IPS DF 6.9 (cell line): ENCODE results near the gene RBM20.
"Not testable (repeated sequence)": the region's sequence is repeated elsewhere in the genome, so short reads cannot be mapped to it uniquely, and the experiment has no call there.

ENCODE experiments used
- DNase-seq: peaks from one replicate; pipeline ENCODE4 v3.0.0-alpha.2; 2013; ENCODE audit warnings: low read depth, low spot score
- H3K27ac ChIP-seq: one replicate; pipeline ENCODE4 v1.5.1; 2013; ENCODE audit warnings: low read length, control low read depth
- H3K27me3 ChIP-seq: 2 replicates; pipeline ENCODE4 v1.6.1; 2013; ENCODE audit warnings: mild to moderate bottlenecking, low read length; ENCODE audit not compliant: control insufficient read depth, insufficient read depth
- H3K36me3 ChIP-seq: 2 replicates; pipeline ENCODE4 v1.6.1; 2013; ENCODE audit warnings: low read length; ENCODE audit not compliant: control insufficient read depth, insufficient read depth
- H3K4me1 ChIP-seq: 2 replicates; pipeline ENCODE4 v1.6.1; 2013; ENCODE audit warnings: low read length; ENCODE audit not compliant: control insufficient read depth, insufficient read depth
- H3K4me3 ChIP-seq: 2 replicates; pipeline ENCODE4 v1.5.1; 2013; ENCODE audit warnings: mild to moderate bottlenecking, low read length
- H3K9me3 ChIP-seq: 2 replicates; pipeline ENCODE4 v1.6.1; 2013; ENCODE audit warnings: low read length, inconsistent platforms; ENCODE audit not compliant: control insufficient read depth, insufficient read depth
- WGBS: extraction: QIAGEN DNeasy Blood & Tissue Kit; methylation state at CpG from one replicate; pipeline ENCODE4 v1.1.7; 2013; ENCODE audit warnings: mixed read lengths, missing lambda C conversion rate; ENCODE audit not compliant: insufficient read length, insufficient coverage; 5-methylcytosine and 5-hydroxymethylcytosine counted together

RBM20 gene

GRCh38 chr10:110704906-110705476 is 60.9 kb downstream of the RBM20 start:
- H3K27me3 ChIP-seq = no peaks in the 10 kb centered on the region
- no peaks in the 10 kb centered on the region for H3K9me3 ChIP-seq
- no peaks in the 10 kb centered on the region for H3K36me3 ChIP-seq
- WGBS = no CpG with 5 or more reads among the region's 5 CpGs
- H3K27ac ChIP-seq = no peak overlapping the region
- no peak overlapping the region for H3K4me3 ChIP-seq
- no peak for DNase-seq
- H3K4me1 ChIP-seq = peaks cover 10% of the 10 kb centered on the region; the same call in 1 of the 2 replicates

- H3K4me1 ChIP-seq = peaks cover 10% of the 10 kb centered on the region; the same call in 1 of the 2 replicates
- not testable (repeated sequence) for H3K27ac ChIP-seq, DNase-seq, H3K9me3 ChIP-seq, H3K4me3 ChIP-seq, H3K36me3 ChIP-seq, H3K27me3 ChIP-seq
- no CpG with 5 or more reads among the region's 4 CpGs for WGBS
These were observed 61.5 kb downstream of the RBM20 start for GRCh38 chr10:110705596-110705995.

GRCh38 chr10:110706690-110707098 is 62.6 kb downstream of the RBM20 start:
- H3K27ac ChIP-seq = no peak overlapping the region
- H3K36me3 ChIP-seq = no peaks in the 10 kb centered on the region
- H3K4me1 ChIP-seq = peaks cover 9% of the 10 kb centered on the region; the same call in 1 of the 2 replicates
- no CpG with 5 or more reads among the region's 5 CpGs for WGBS
- no peak overlapping the region for H3K4me3 ChIP-seq
- no peaks in the 10 kb centered on the region for H3K27me3 ChIP-seq
- no peak for DNase-seq
- H3K9me3 ChIP-seq = no peaks in the 10 kb centered on the region

GRCh38 chr10:110708776-110709443 is 64.8 kb downstream of the RBM20 start:
- no CpG with 5 or more reads among the region's 8 CpGs for WGBS
- DNase-seq = no peak
- peaks cover 4% of the 10 kb centered on the region; the same call in 1 of the 2 replicates for H3K4me1 ChIP-seq

GRCh38 chr10:110709444-110709828 is 65.3 kb downstream of the RBM20 start:
- WGBS = no CpG with 5 or more reads among the region's 3 CpGs

More at GRCh38 chr10:110708776-110709443, 64.8 kb downstream of the RBM20 start:
- Histone ChIP-seq H3K27me3 (no peaks in the 10 kb centered on the region), H3K27ac (no peak overlapping the region), H3K9me3 (no peaks in the 10 kb centered on the region), H3K36me3 (no peaks in the 10 kb centered on the region), H3K4me3 (no peak overlapping the region)

GRCh38 chr10:110709964-110710587 is 65.9 kb downstream of the RBM20 start:
- Histone ChIP-seq H3K9me3 (no peaks in the 10 kb centered on the region), H3K4me3 (no peak overlapping the region), H3K27me3 (no peaks in the 10 kb centered on the region), H3K36me3 (no peaks in the 10 kb centered on the region), H3K4me1 (peaks cover 4% of the 10 kb centered on the region; the same call in 1 of the 2 replicates), H3K27ac (no peak overlapping the region)
- no CpG with 5 or more reads among the region's 10 CpGs for WGBS
- DNase-seq = no peak

More at GRCh38 chr10:110709444-110709828, 65.3 kb downstream of the RBM20 start:
- Histone ChIP-seq H3K27me3 (no peaks in the 10 kb centered on the region), H3K4me3 (no peak overlapping the region), H3K4me1 (peaks cover 4% of the 10 kb centered on the region; the same call in 1 of the 2 replicates), H3K36me3 (no peaks in the 10 kb centered on the region), H3K27ac (no peak overlapping the region), H3K9me3 (no peaks in the 10 kb centered on the region)
- no peak for DNase-seq

- DNase-seq = no peak
- no peak overlapping the region for H3K4me3 ChIP-seq
- H3K27me3 ChIP-seq = no peaks in the 10 kb centered on the region
- H3K36me3 ChIP-seq = no peaks in the 10 kb centered on the region
- WGBS = no CpG with 5 or more reads among the region's 5 CpGs
- H3K9me3 ChIP-seq = no peaks in the 10 kb centered on the region
- no peak overlapping the region for H3K27ac ChIP-seq
- peaks cover 4% of the 10 kb centered on the region; the same call in 1 of the 2 replicates for H3K4me1 ChIP-seq
These were observed 66.5 kb downstream of the RBM20 start for GRCh38 chr10:110710621-110711020.

GRCh38 chr10:110711382-110711781 is 67.2 kb downstream of the RBM20 start:
- Histone ChIP-seq H3K27me3 (no peaks in the 10 kb centered on the region), H3K4me1 (peaks cover 3% of the 10 kb centered on the region; the same call in 1 of the 2 replicates), H3K27ac (no peak overlapping the region), H3K36me3 (no peaks in the 10 kb centered on the region), H3K4me3 (no peak overlapping the region), H3K9me3 (no peaks in the 10 kb centered on the region)
- WGBS = no CpG with 5 or more reads among the region's 4 CpGs
- DNase-seq = no peak

- Histone ChIP-seq H3K27me3 (no peaks in the 10 kb centered on the region), H3K4me1 (no peaks in the 10 kb centered on the region), H3K4me3 (no peak overlapping the region), H3K36me3 (no peaks in the 10 kb centered on the region), H3K27ac (no peak overlapping the region), H3K9me3 (no peaks in the 10 kb centered on the region)
- DNase-seq = no peak
These were observed 70.2 kb downstream of the RBM20 start for GRCh38 chr10:110714356-110714755.

- Histone ChIP-seq H3K36me3 (no peaks in the 10 kb centered on the region), H3K4me1 (no peaks in the 10 kb centered on the region), H3K9me3 (no peaks in the 10 kb centered on the region), H3K27ac (no peak overlapping the region), H3K27me3 (no peaks in the 10 kb centered on the region), H3K4me3 (no peak overlapping the region)
- no peak for DNase-seq
- WGBS = no CpG with 5 or more reads among the region's 4 CpGs
These were observed 73.8 kb downstream of the RBM20 start for GRCh38 chr10:110717781-110718589.
